Subcutaneous adipose tissue (tissue), 4 donors: ENCODE results near the gene GRK3. TPM values are rescaled to one million over a fixed set of nuclear protein-coding genes. Genes with fewer than 3 reads are reported as not detected.

Source experiments
- CTCF ChIP-seq: fragments of 450-650 bp; IDR thresholded peaks from one replicate; pipeline ENCODE4 v1.5.1; 2016; ENCODE audit warnings: low read depth, mild to moderate bottlenecking, control low read depth, antibody characterized with exemption, moderate library complexity
- total RNA-seq, 4 donors: library from RNA; depleted of rRNA; stranded (reverse); fragments of >200 nt; gene quantifications; one replicate each; pipeline ENCODE4 v1.1.0, GENCODE V29; 2016

The GRK3 gene
- total RNA-seq, 4 donors from 2014 or later, result 33.3 to 46.9 (median 41.2) TPM

GRCh38 chr22:25602445-25602844 lies 38.0 kb downstream of the GRK3 start:
- TF ChIP-seq CTCF, result no peak

- no peak for TF ChIP-seq CTCF
These were observed 38.4 kb downstream of the GRK3 start for GRCh38 chr22:25602916-25603315.

- no peak for TF ChIP-seq CTCF
These were observed 57.5 kb downstream of the GRK3 start for GRCh38 chr22:25621986-25622385.

- TF ChIP-seq CTCF, result no peak
These were observed 58.8 kb downstream of the GRK3 start for GRCh38 chr22:25623310-25623734.

GRCh38 chr22:25623851-25624250 lies 59.4 kb downstream of the GRK3 start:
- TF ChIP-seq CTCF, result no peak

- no peak for TF ChIP-seq CTCF
These were observed 60.0 kb downstream of the GRK3 start for GRCh38 chr22:25624476-25624875.

GRCh38 chr22:25626624-25626990 lies 62.1 kb downstream of the GRK3 start:
- TF ChIP-seq CTCF, result no peak

GRCh38 chr22:25627271-25627852 lies 62.9 kb downstream of the GRK3 start:
- no peak for TF ChIP-seq CTCF
